Measurements from ENCODE around the gene PPIG. TPM values are rescaled to one million over a fixed set of nuclear protein-coding genes. Genes with fewer than 3 reads are reported as not detected.

Gene PPIG
- total and polyA plus RNA-seq, 2 experiments from 2014 or later, result 40.7 to 157 TPM

DNA sequence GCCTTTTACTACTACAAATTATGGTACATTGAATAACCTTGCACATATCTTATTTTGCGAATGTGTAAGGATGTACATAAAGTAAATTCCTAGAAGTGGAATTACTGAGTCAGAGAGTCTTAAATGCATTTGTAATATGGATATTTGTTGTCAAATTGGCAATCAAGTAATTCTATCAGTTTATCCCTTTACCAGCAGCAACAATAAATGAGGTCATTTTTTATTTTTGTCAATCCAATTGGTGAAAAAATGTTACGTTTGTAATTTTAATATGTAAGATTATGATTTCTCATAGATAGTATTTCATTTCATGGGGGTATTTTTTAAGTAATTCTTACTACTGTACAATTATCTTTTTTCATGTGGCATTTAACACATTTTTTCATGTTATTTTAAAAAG is 14.8 kb downstream of the PPIG start:
- peaks cover 5% of the 10 kb centered on the region for H3K36me3 Mint-ChIP-seq (ENCODE audit: low read depth)
- H3K9me3 Mint-ChIP-seq, result no peaks in the 10 kb centered on the region; the same call in 2 of the 3 replicates
- H3K27ac Mint-ChIP-seq, result no peak overlapping the region
- peaks cover 33% of the 10 kb centered on the region for H4K20me1 ChIP-seq (replicated peaks; ENCODE audit: insufficient read depth)
- H3K27ac ChIP-seq (ENCODE audit: low read depth), result no peak overlapping the region
- H3K79me2 ChIP-seq (replicated peaks; ENCODE audit: insufficient read depth), result peaks cover 99% of the 10 kb centered on the region
- DNase-seq (ENCODE audit: low spot score) (no peak), ATAC-seq (no peak)
- H3K4me1 Mint-ChIP-seq, result no peaks in the 10 kb centered on the region; the same call in 2 of the 3 replicates
- no peak overlapping the region for H2AFZ ChIP-seq
- no peak overlapping the region for H3K4me3 ChIP-seq
- TF ChIP-seq, protein P1, sequence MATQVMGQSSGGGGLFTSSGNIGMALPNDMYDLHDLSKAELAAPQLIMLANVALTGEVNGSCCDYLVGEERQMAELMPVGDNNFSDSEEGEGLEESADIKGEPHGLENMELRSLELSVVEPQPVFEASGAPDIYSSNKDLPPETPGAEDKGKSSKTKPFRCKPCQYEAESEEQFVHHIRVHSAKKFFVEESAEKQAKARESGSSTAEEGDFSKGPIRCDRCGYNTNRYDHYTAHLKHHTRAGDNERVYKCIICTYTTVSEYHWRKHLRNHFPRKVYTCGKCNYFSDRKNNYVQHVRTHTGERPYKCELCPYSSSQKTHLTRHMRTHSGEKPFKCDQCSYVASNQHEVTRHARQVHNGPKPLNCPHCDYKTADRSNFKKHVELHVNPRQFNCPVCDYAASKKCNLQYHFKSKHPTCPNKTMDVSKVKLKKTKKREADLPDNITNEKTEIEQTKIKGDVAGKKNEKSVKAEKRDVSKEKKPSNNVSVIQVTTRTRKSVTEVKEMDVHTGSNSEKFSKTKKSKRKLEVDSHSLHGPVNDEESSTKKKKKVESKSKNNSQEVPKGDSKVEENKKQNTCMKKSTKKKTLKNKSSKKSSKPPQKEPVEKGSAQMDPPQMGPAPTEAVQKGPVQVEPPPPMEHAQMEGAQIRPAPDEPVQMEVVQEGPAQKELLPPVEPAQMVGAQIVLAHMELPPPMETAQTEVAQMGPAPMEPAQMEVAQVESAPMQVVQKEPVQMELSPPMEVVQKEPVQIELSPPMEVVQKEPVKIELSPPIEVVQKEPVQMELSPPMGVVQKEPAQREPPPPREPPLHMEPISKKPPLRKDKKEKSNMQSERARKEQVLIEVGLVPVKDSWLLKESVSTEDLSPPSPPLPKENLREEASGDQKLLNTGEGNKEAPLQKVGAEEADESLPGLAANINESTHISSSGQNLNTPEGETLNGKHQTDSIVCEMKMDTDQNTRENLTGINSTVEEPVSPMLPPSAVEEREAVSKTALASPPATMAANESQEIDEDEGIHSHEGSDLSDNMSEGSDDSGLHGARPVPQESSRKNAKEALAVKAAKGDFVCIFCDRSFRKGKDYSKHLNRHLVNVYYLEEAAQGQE (IDR thresholded peaks at IDR 0.05; ENCODE audit: unreplicated experiment), result no peak
- TF ChIP-seq, protein P2, sequence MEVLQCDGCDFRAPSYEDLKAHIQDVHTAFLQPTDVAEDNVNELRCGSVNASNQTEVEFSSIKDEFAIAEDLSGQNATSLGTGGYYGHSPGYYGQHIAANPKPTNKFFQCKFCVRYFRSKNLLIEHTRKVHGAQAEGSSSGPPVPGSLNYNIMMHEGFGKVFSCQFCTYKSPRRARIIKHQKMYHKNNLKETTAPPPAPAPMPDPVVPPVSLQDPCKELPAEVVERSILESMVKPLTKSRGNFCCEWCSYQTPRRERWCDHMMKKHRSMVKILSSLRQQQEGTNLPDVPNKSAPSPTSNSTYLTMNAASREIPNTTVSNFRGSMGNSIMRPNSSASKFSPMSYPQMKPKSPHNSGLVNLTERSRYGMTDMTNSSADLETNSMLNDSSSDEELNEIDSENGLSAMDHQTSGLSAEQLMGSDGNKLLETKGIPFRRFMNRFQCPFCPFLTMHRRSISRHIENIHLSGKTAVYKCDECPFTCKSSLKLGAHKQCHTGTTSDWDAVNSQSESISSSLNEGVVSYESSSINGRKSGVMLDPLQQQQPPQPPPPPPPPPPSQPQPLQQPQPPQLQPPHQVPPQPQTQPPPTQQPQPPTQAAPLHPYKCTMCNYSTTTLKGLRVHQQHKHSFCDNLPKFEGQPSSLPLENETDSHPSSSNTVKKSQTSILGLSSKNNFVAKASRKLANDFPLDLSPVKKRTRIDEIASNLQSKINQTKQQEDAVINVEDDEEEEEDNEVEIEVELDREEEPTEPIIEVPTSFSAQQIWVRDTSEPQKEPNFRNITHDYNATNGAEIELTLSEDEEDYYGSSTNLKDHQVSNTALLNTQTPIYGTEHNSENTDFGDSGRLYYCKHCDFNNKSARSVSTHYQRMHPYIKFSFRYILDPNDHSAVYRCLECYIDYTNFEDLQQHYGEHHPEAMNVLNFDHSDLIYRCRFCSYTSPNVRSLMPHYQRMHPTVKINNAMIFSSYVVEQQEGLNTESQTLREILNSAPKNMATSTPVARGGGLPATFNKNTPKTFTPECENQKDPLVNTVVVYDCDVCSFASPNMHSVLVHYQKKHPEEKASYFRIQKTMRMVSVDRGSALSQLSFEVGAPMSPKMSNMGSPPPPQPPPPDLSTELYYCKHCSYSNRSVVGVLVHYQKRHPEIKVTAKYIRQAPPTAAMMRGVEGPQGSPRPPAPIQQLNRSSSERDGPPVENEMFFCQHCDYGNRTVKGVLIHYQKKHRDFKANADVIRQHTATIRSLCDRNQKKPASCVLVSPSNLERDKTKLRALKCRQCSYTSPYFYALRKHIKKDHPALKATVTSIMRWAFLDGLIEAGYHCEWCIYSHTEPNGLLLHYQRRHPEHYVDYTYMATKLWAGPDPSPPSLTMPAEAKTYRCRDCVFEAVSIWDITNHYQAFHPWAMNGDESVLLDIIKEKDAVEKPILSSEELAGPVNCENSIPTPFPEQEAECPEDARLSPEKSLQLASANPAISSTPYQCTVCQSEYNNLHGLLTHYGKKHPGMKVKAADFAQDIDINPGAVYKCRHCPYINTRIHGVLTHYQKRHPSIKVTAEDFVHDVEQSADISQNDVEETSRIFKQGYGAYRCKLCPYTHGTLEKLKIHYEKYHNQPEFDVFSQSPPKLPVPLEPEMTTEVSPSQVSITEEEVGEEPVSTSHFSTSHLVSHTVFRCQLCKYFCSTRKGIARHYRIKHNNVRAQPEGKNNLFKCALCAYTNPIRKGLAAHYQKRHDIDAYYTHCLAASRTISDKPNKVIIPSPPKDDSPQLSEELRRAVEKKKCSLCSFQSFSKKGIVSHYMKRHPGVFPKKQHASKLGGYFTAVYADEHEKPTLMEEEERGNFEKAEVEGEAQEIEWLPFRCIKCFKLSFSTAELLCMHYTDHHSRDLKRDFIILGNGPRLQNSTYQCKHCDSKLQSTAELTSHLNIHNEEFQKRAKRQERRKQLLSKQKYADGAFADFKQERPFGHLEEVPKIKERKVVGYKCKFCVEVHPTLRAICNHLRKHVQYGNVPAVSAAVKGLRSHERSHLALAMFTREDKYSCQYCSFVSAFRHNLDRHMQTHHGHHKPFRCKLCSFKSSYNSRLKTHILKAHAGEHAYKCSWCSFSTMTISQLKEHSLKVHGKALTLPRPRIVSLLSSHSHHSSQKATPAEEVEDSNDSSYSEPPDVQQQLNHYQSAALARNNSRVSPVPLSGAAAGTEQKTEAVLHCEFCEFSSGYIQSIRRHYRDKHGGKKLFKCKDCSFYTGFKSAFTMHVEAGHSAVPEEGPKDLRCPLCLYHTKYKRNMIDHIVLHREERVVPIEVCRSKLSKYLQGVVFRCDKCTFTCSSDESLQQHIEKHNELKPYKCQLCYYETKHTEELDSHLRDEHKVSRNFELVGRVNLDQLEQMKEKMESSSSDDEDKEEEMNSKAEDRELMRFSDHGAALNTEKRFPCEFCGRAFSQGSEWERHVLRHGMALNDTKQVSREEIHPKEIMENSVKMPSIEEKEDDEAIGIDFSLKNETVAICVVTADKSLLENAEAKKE (CRISPR knock-in tag; IDR thresholded peaks at IDR 0.05), result no peak
- TF ChIP-seq CREB1 (CRISPR knock-in tag; IDR thresholded peaks at IDR 0.05; ENCODE audit: low read depth), result no peak
- H3K27me3 Mint-ChIP-seq (ENCODE audit: insufficient read depth, low read depth, poor library complexity), result no peaks in the 10 kb centered on the region
- H3F3A ChIP-seq (replicated peaks; ENCODE audit: low read depth), result no peaks in the 10 kb centered on the region
- no peak overlapping the region for H3K4me2 ChIP-seq
- no peaks in the 10 kb centered on the region for H3K27me3 ChIP-seq (ENCODE audit: insufficient read depth)
- H3K4me3 Mint-ChIP-seq, result no peak overlapping the region
- H3K4me1 ChIP-seq (ENCODE audit: insufficient read depth), result no peaks in the 10 kb centered on the region
- H3K9me2 ChIP-seq (ENCODE audit: insufficient read depth), result no peaks in the 10 kb centered on the region
- no peaks in the 10 kb centered on the region for H3K36me3 ChIP-seq (ENCODE audit: insufficient read depth)

Measured in GM23338 (cell line).